NB4 (cell line): Measurements from ENCODE around the gene SELENOV.

ENCODE experiments used
- MYC ChIP-seq: IDR thresholded peaks from 2 replicates; pipeline ENCODE4 v1.6.1; 2011; ENCODE audit warnings: low read depth, low read length
- POLR2A ChIP-seq: IDR thresholded peaks from 2 replicates; pipeline ENCODE4 v1.6.1; 2011; ENCODE audit warnings: mild to moderate bottlenecking; ENCODE audit not compliant: insufficient read length; ENCODE audit errors: extremely low read depth
- TF ChIP-seq, protein P1 (sequence below): IDR thresholded peaks from one replicate; pipeline ENCODE4 v1.5.1; 2012; ENCODE audit warnings: low read depth, low read length
- TF ChIP-seq, protein P2 (sequence below): IDR thresholded peaks from 2 replicates; pipeline ENCODE4 v1.6.1; 2011; ENCODE audit warnings: low read depth, low read length

DNA sequence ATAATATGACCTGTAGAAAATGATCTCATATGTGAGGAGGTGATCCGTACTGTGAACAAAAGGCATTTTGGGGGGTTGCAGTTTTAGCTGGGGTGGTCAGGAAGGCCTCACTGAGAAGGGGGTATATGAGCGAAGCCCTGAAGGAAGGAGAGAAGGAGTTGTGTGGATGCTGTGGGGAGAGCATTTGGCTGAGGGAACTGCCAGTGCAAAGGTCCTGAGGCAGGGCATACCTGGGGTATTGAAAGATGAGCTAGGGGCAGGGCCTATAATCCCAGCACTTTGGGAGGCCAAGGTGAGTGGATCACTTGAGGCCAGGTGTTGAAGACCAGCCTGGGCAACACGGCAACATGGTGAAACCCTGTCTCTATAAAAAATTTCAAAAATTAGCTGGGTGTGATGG lies 2.5 kb downstream of the SELENOV start:
- TF ChIP-seq, protein P1, sequence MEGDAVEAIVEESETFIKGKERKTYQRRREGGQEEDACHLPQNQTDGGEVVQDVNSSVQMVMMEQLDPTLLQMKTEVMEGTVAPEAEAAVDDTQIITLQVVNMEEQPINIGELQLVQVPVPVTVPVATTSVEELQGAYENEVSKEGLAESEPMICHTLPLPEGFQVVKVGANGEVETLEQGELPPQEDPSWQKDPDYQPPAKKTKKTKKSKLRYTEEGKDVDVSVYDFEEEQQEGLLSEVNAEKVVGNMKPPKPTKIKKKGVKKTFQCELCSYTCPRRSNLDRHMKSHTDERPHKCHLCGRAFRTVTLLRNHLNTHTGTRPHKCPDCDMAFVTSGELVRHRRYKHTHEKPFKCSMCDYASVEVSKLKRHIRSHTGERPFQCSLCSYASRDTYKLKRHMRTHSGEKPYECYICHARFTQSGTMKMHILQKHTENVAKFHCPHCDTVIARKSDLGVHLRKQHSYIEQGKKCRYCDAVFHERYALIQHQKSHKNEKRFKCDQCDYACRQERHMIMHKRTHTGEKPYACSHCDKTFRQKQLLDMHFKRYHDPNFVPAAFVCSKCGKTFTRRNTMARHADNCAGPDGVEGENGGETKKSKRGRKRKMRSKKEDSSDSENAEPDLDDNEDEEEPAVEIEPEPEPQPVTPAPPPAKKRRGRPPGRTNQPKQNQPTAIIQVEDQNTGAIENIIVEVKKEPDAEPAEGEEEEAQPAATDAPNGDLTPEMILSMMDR = no peak
- TF ChIP-seq POLR2A (no peak), MYC (no peak)
- TF ChIP-seq, protein P2, sequence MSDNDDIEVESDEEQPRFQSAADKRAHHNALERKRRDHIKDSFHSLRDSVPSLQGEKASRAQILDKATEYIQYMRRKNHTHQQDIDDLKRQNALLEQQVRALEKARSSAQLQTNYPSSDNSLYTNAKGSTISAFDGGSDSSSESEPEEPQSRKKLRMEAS = no peak
